Measurements from ENCODE around the gene ABHD12.

DNA sequence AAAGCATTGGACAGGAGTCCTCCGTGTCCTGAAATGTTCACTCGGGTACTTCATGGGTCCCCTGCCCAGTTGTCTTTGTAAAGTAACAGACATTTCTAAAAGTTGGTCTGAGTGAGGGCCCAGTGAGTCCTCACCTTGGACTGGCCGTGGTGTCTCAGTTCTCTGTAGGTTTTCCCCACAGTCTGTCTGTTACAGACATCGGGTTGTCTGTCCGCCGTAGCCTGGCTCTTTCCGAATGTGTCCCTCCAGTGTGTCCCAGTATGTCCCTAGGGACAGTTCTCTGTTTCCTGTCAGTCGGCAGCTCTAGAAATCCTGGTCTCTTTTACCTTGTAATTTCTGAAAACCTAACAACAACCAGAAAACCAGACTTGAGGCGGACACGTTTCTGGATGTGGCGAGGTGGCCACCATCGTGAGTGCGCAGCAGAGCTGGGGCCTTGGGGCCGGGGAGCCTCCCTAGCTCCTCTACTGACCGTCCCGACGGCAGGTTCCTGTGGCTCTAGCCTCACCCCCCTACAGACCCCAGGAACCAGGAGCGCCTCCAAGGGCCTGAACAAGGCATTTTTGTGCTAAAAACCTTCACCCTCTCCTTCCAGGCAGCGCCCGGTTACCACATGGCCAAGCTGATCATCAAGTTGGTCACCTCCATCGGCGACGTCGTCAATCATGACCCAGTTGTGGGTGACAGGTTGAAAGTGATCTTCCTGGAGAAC, 100.6 kb downstream of the ABHD12 start:
- TF ChIP-seq ZNF565 (CRISPR knock-in tag; conservative IDR thresholded peaks at IDR 0.05; ENCODE audit: low read depth) (no peak), RARB (CRISPR knock-in tag; IDR thresholded peaks at IDR 0.05) (no peak), GLIS3 (CRISPR knock-in tag; IDR thresholded peaks at IDR 0.05) (no peak)
